A204.1 (cell line): Measurements from ENCODE around the gene SERPINF2.
"Not testable (repeated sequence)": the region's sequence is repeated elsewhere in the genome, so short reads cannot be mapped to it uniquely, and the experiment has no call there.

ENCODE experiments used
- FAIRE-seq: peaks from 2 replicates; lab custom pipeline; 2012; peaks lifted over from hg19 to GRCh38; lab: Jason Lieb, UNC

Gene SERPINF2

GRCh38 chr17:1716076-1716911 is 26.4 kb upstream of the SERPINF2 start:
- FAIRE-seq: peak; percentile 99

GRCh38 chr17:1716912-1717695 is 25.6 kb upstream of the SERPINF2 start:
- FAIRE-seq: peak; percentile 99

GRCh38 chr17:1718362-1719165 is 24.1 kb upstream of the SERPINF2 start:
- FAIRE-seq: no peak

- FAIRE-seq: no peak
Measured at GRCh38 chr17:1720856-1721386, 21.8 kb upstream of the SERPINF2 start.

GRCh38 chr17:1722022-1722421 is 20.6 kb upstream of the SERPINF2 start:
- FAIRE-seq: not testable (repeated sequence)

- FAIRE-seq: no peak
Measured at GRCh38 chr17:1724351-1724868, 18.3 kb upstream of the SERPINF2 start, which contains the start of gene WDR81. Gene WDR81, plus strand, starts transcription at chr17:1724704. Its CDS starts 256 bp downstream, at chr17:1724960.

GRCh38 chr17:1724869-1725641 is 17.6 kb upstream of the SERPINF2 start:
- FAIRE-seq: no peak

GRCh38 chr17:1725642-1726511 is 16.8 kb upstream of the SERPINF2 start:
- no peak for FAIRE-seq

GRCh38 chr17:1726626-1727257 is 15.9 kb upstream of the SERPINF2 start:
- FAIRE-seq: no peak

- no peak for FAIRE-seq
Measured at GRCh38 chr17:1727258-1727789, 15.3 kb upstream of the SERPINF2 start.

GRCh38 chr17:1727876-1728630 is 14.6 kb upstream of the SERPINF2 start:
- FAIRE-seq: no peak

- FAIRE-seq: no peak
Measured at GRCh38 chr17:1729966-1730325, 12.7 kb upstream of the SERPINF2 start.

GRCh38 chr17:1730326-1731193 is 12.1 kb upstream of the SERPINF2 start:
- FAIRE-seq: no peak

GRCh38 chr17:1731194-1731506 is 11.5 kb upstream of the SERPINF2 start:
- no peak for FAIRE-seq

GRCh38 chr17:1732241-1732832 is 10.3 kb upstream of the SERPINF2 start:
- FAIRE-seq: no peak

- no peak for FAIRE-seq
Measured at GRCh38 chr17:1732833-1733321, 9.8 kb upstream of the SERPINF2 start.

- FAIRE-seq: no peak
Measured at GRCh38 chr17:1733759-1734158, 8.9 kb upstream of the SERPINF2 start.
